ENCODE measurements around the gene GNS.

- no peak for TF ChIP-seq RXRA (IDR thresholded peaks at IDR 0.05)
- no peak for TF ChIP-seq CTCF (IDR thresholded peaks at IDR 0.05; ENCODE audit: low read depth, low read length, missing input control)
- no peak for TF ChIP-seq SP1 (IDR thresholded peaks at IDR 0.05)
Measured at GRCh38 chr12:64673490-64674169, 85.6 kb downstream of the GNS start.

Data from liver (tissue), 3 donors.